Smooth muscle cell (in vitro differentiated cells): Measurements from ENCODE around the gene SRRM3. TPM values are rescaled to one million over a fixed set of nuclear protein-coding genes. Genes with fewer than 3 reads are reported as not detected.

ENCODE experiments used
- DNase-seq: peaks from one replicate; lab custom pipeline; 2025; ENCODE audit not compliant: unreplicated experiment; lab: John Stamatoyannopoulos, UW
- H2AFZ ChIP-seq: fragments of 200-600 bp; sonication (generic); 2 replicates; pipeline ENCODE4 v1.6.0; 2016; ENCODE audit warnings: antibody characterized with exemption, low read depth, mild to moderate bottlenecking
- H3F3A ChIP-seq: fragments of 200-600 bp; sonication (generic); 2 replicates; pipeline ENCODE4 v1.6.0; 2017; ENCODE audit warnings: antibody characterized with exemption, low read depth
- H3K27ac ChIP-seq: fragments of 200-600 bp; sonication (generic); 2 replicates; pipeline ENCODE4 v1.5.1; 2016; ENCODE audit warnings: low read depth, mild to moderate bottlenecking
- H3K27me3 ChIP-seq: fragments of 200-600 bp; sonication (generic); 2 replicates; pipeline ENCODE4 v1.6.1; 2016; ENCODE audit warnings: low read depth, mild to moderate bottlenecking
- H3K36me3 ChIP-seq: fragments of 200-600 bp; sonication (generic); 2 replicates; pipeline ENCODE4 v1.5.1; 2016; ENCODE audit warnings: low read depth
- H3K4me1 ChIP-seq: fragments of 200-600 bp; sonication (generic); 2 replicates; pipeline ENCODE4 v1.5.1; 2016; ENCODE audit warnings: low read depth
- H3K4me2 ChIP-seq: fragments of 200-600 bp; sonication (generic); 2 replicates; pipeline ENCODE4 v1.6.0; 2016; ENCODE audit warnings: mild to moderate bottlenecking
- H3K4me3 ChIP-seq: fragments of 200-600 bp; sonication (generic); 2 replicates; pipeline ENCODE4 v1.5.1; 2016; ENCODE audit warnings: mild to moderate bottlenecking
- H3K79me2 ChIP-seq: fragments of 200-600 bp; sonication (generic); 2 replicates; pipeline ENCODE4 v1.6.0; 2016; ENCODE audit warnings: low read depth, mild to moderate bottlenecking
- H3K9ac ChIP-seq: fragments of 200-600 bp; sonication (generic); 2 replicates; pipeline ENCODE4 v1.6.0; 2016; ENCODE audit warnings: low read depth
- H3K9me3 ChIP-seq: fragments of 200-600 bp; sonication (generic); replicated peaks from 2 replicates; pipeline ENCODE4 v1.5.1; 2016; ENCODE audit warnings: low read depth
- H4K20me1 ChIP-seq: fragments of 200-600 bp; sonication (generic); 2 replicates; pipeline ENCODE4 v1.6.0; 2016; ENCODE audit warnings: low read depth
- WGBS: methylation state at CpG from one replicate; pipeline ENCODE4 v1.1.7; 2016; ENCODE audit warnings: low lambda C conversion rate; 5-methylcytosine and 5-hydroxymethylcytosine counted together
- polyA plus RNA-seq: library from polyadenylated mRNA; unstranded; fragments of >200 nt; fragmentation: Nextera tagmentation; extraction: Ambion mirVana; gene quantifications from 2 replicates; pipeline ENCODE4 v1.2.1, GENCODE V29; 2016
- total RNA-seq: library from RNA; depleted of rRNA; stranded (reverse); fragments of >200 nt; gene quantifications from 2 replicates; pipeline ENCODE4 v1.2.3, GENCODE V29; 2014
- TF ChIP-seq, protein P1 (sequence below): fragments of 200-600 bp; sonication (generic); IDR thresholded peaks from 2 replicates; pipeline ENCODE4 v1.5.1; 2017; ENCODE audit warnings: borderline replicate concordance, mild to moderate bottlenecking, antibody characterized with exemption; ENCODE audit not compliant: insufficient read depth, poor library complexity, severe bottlenecking

The SRRM3 gene
- total and polyA plus RNA-seq, 2 experiments from 2014 or later = 3.6 to 10.9 TPM

DNA sequence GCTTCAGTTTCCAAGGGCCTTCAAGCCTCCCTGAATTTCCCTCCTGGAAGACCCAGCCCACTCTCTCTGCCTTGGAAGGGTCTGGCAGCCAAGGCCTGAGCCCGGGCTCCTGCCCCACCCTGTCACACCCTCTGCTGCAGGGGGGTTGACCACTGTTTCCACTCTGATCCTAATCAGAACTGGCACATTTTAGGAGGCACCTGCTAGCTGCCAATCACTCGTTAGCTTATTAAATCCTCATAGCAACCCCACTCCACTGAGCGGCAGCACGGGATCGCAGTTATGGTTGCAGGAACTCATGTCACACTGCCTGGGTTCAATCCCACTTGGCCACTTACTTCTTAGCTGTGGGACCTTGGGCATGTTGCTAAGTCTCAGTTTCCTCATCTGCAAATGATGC lies 113.7 kb downstream of the SRRM3 start:
- no peak overlapping the region for H3K4me2 ChIP-seq
- peaks cover 15% of the 10 kb centered on the region for H3K4me1 ChIP-seq
- peaks cover 10% of the 10 kb centered on the region for H4K20me1 ChIP-seq
- WGBS = 93% methylated on average over 5 of the region's 5 CpGs
- H3K79me2 ChIP-seq = no peaks in the 10 kb centered on the region
- no peak overlapping the region for H3K27ac ChIP-seq
- H2AFZ ChIP-seq = no peak overlapping the region
- H3K9ac ChIP-seq = no peak overlapping the region
- peaks cover 16% of the 10 kb centered on the region for H3F3A ChIP-seq
- H3K27me3 ChIP-seq = no peaks in the 10 kb centered on the region
- H3K36me3 ChIP-seq = no peaks in the 10 kb centered on the region
- no peaks in the 10 kb centered on the region for H3K9me3 ChIP-seq
- H3K4me3 ChIP-seq = no peak overlapping the region
- TF ChIP-seq, protein P1, sequence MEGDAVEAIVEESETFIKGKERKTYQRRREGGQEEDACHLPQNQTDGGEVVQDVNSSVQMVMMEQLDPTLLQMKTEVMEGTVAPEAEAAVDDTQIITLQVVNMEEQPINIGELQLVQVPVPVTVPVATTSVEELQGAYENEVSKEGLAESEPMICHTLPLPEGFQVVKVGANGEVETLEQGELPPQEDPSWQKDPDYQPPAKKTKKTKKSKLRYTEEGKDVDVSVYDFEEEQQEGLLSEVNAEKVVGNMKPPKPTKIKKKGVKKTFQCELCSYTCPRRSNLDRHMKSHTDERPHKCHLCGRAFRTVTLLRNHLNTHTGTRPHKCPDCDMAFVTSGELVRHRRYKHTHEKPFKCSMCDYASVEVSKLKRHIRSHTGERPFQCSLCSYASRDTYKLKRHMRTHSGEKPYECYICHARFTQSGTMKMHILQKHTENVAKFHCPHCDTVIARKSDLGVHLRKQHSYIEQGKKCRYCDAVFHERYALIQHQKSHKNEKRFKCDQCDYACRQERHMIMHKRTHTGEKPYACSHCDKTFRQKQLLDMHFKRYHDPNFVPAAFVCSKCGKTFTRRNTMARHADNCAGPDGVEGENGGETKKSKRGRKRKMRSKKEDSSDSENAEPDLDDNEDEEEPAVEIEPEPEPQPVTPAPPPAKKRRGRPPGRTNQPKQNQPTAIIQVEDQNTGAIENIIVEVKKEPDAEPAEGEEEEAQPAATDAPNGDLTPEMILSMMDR = no peak
- no peak for DNase-seq

DNA sequence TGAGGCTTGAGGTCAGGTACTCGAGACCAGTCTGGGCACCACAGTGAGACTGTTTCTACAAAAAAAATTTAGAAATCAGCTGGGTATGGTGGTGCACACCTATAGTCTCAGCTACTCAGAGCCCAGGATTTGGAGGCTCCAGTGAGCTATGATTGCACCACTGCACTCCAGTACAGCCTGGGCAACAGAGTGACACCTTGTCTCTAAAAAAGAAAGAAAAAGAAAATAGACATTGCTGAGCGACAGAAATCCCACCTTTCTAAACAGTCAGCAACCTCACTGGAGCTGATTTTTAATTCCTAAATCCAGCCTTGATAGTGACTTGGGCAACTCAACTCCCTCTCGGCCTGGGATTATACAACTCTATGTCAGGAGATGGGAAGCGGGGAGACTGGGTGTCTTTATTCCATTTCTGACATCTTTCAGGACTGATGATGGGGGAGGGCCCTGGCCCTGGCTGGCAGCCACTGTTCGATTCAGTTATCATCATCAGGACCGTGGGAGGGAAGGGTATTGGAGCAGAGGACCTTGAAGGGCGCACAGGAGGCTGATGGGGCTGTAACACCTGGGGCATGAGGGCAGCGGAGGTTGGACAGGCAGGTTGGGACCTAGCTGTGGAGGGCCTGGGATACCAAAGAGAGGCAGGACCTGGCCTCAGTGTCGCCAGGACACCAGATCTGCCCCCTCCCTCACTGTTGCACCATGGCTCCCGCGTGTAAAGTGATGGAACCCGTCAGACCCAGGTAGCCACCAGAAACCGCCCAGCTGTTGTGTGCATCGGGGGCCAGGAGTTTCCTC lies 115.5 kb downstream of the SRRM3 start:
- peaks cover 18% of the 10 kb centered on the region for H4K20me1 ChIP-seq
- WGBS = 80% methylated on average over 14 of the region's 14 CpGs

GRCh38 chr7:76317782-76318487 lies 116.2 kb downstream of the SRRM3 start:
- peak overlapping the region; percentile 65 for H3K9ac ChIP-seq
- peak overlapping the region; percentile 46 for H2AFZ ChIP-seq
- TF ChIP-seq, protein P1 = no peak
- DNase-seq = peak; percentile 86
- peaks cover 26% of the 10 kb centered on the region for H4K20me1 ChIP-seq
- 3% methylated on average over 37 of the region's 50 CpGs for WGBS
- no peaks in the 10 kb centered on the region for H3K27me3 ChIP-seq
- H3K4me1 ChIP-seq = peaks cover 15% of the 10 kb centered on the region
- peak overlapping the region; percentile 91 for H3K4me2 ChIP-seq
- H3K4me3 ChIP-seq = peak overlapping the region; percentile 76
- H3K36me3 ChIP-seq = no peaks in the 10 kb centered on the region
- H3F3A ChIP-seq = peaks cover 26% of the 10 kb centered on the region
- H3K9me3 ChIP-seq = no peaks in the 10 kb centered on the region
- peaks cover 8% of the 10 kb centered on the region for H3K79me2 ChIP-seq
- peak overlapping the region; percentile 86 for H3K27ac ChIP-seq

More for the DNA sequence above, 115.5 kb downstream of the SRRM3 start:
- H3K4me1 ChIP-seq = peaks cover 15% of the 10 kb centered on the region
- peak overlapping the region; percentile 15 for H3K9ac ChIP-seq
- H3K27ac ChIP-seq = peak overlapping the region; percentile 86
- H3F3A ChIP-seq = peaks cover 26% of the 10 kb centered on the region
- H3K27me3 ChIP-seq = no peaks in the 10 kb centered on the region
- peaks cover 8% of the 10 kb centered on the region for H3K79me2 ChIP-seq
- no peaks in the 10 kb centered on the region for H3K9me3 ChIP-seq
- H3K36me3 ChIP-seq = no peaks in the 10 kb centered on the region
- H3K4me2 ChIP-seq = peak overlapping the region; percentile 91
- H2AFZ ChIP-seq = no peak overlapping the region
- peak overlapping the region; percentile 76 for H3K4me3 ChIP-seq
- no peak for DNase-seq
- TF ChIP-seq, protein P1 = no peak
